K562 (cell line): ENCODE data around the gene CCDC85B. TPM values are rescaled to one million over a fixed set of nuclear protein-coding genes. Genes with fewer than 3 reads are reported as not detected.
A peak's percentile ranks its signal among the peaks of the same experiment; 100 is the strongest.

Source experiments
- CHD2 ChIP-seq: IDR thresholded peaks from 2 replicates; pipeline ENCODE4 v1.6.1; 2011; ENCODE audit warnings: low read depth, low read length
- CXXC5 ChIP-seq: fragments of 250-450 bp; sonication (Bioruptor Pico); IDR thresholded peaks from 2 replicates; pipeline ENCODE4 v1.8.0; 2022; ENCODE audit warnings: inconsistent platforms, mild to moderate bottlenecking, moderate library complexity
- FIP1L1 ChIP-seq: fragments of 200-400 bp; formaldehyde crosslinking; IDR thresholded peaks from 2 replicates; pipeline ENCODE4 v1.6.1; 2018; ENCODE audit warnings: mild to moderate bottlenecking, low read depth, low read length; ENCODE audit not compliant: poor library complexity, severe bottlenecking
- HMG20A ChIP-seq: fragments of 450-650 bp; formaldehyde crosslinking; conservative IDR thresholded peaks from 2 replicates; pipeline ENCODE4 v1.4.0; 2020; ENCODE audit warnings: mild to moderate bottlenecking, mixed read lengths
- KDM2B ChIP-seq: fragments of 250-450 bp; sonication (Bioruptor Pico); IDR thresholded peaks from 2 replicates; pipeline ENCODE4 v1.8.0; 2021; ENCODE audit warnings: mild to moderate bottlenecking, moderate library complexity
- RHOXF2B ChIP-seq: fragments of 250-450 bp; sonication (Bioruptor Pico); conservative IDR thresholded peaks from 2 replicates; pipeline ENCODE4 v1.5.1; 2021
- ZNF263 ChIP-seq: sonication (generic); formaldehyde crosslinking; IDR thresholded peaks from 2 replicates; pipeline ENCODE4 v1.8.0; 2022; ENCODE audit warnings: mild to moderate bottlenecking, missing genetic modification reagents, borderline replicate concordance
- ZNF57 ChIP-seq: fragments of 450-650 bp; formaldehyde crosslinking; IDR thresholded peaks from 2 replicates; pipeline ENCODE4 v1.4.0; 2020; ENCODE audit warnings: mild to moderate bottlenecking, moderate library complexity
- polyA plus RNA-seq, 8 experiments: library from polyadenylated mRNA; depleted of rRNA in 4 of 8; stranded (reverse) in 5 of 8; unstranded in 3 of 8; fragments of >200 nt; fragmentation: Nextera tagmentation in 2 of 8; fragmentation: Illumina TruSeq in 1 of 8; extraction: Ambion mirVana in 2 of 8; extraction: Trizol in 1 of 8; gene quantifications; 2 replicates each; pipeline versions ENCODE4 v1.2.1 to v1.2.3, GENCODE V29; 2011 to 2014; ENCODE audit warnings: inconsistent platforms in 1 of 8, missing spikeins in 1 of 8
- total RNA-seq, 7 experiments: library from RNA; depleted of rRNA in 6 of 7; stranded (reverse); fragments of >200 nt in 6 of 7; fragmentation: Illumina TruSeq in 2 of 7; extraction: Trizol in 2 of 7; gene quantifications; 2 replicates each; pipeline versions ENCODE4 v1.2.1 to v1.2.3, GENCODE V29; 2011 to 2021; ENCODE audit warnings: low replicate concordance in 1 of 7
- TF ChIP-seq, protein P1 (sequence below): sonication (generic); IDR thresholded peaks from 2 replicates; pipeline ENCODE4 v1.6.1; 2016
- TF ChIP-seq, protein P2 (sequence below): fragments of 450-650 bp; formaldehyde crosslinking; IDR thresholded peaks from 2 replicates; pipeline ENCODE4 v1.4.0; 2020; ENCODE audit warnings: mild to moderate bottlenecking, moderate library complexity
- TF ChIP-seq, protein P3 (sequence below): fragments of 450-650 bp; formaldehyde crosslinking; IDR thresholded peaks from 2 replicates; pipeline ENCODE4 v1.4.0; 2020; ENCODE audit warnings: mild to moderate bottlenecking, moderate library complexity
- TF ChIP-seq, protein P4 (sequence below), 2 experiments: IDR thresholded peaks; 2 replicates each; pipeline ENCODE4 v1.6.1; 2011; ENCODE audit warnings: borderline replicate concordance in 1 of 2, control low read depth in 1 of 2, low read depth in 1 of 2, low read length in 1 of 2, mild to moderate bottlenecking in 1 of 2, mixed read lengths in 1 of 2, moderate library complexity in 1 of 2; ENCODE audit not compliant: insufficient read depth in 1 of 2, insufficient read length in 1 of 2, poor library complexity in 1 of 2, severe bottlenecking in 1 of 2; ENCODE audit errors: extremely low read depth in 1 of 2
- TF ChIP-seq, protein P5 (sequence below): fragments of 250-450 bp; sonication (Bioruptor Pico); IDR thresholded peaks from 2 replicates; pipeline ENCODE4 v1.8.0; 2022; ENCODE audit warnings: moderate library complexity, mild to moderate bottlenecking, inconsistent platforms
- TF ChIP-seq, protein P6 (sequence below): fragments of 250-450 bp; sonication (Bioruptor Pico); IDR thresholded peaks from 2 replicates; pipeline ENCODE4 v1.8.0; 2021; ENCODE audit warnings: borderline replicate concordance, mild to moderate bottlenecking, moderate library complexity; ENCODE audit not compliant: poor library complexity, severe bottlenecking
- TF ChIP-seq, protein P7 (sequence below): fragments of 250-450 bp; sonication (Bioruptor Pico); IDR thresholded peaks from 2 replicates; pipeline ENCODE4 v1.9.0; 2021; ENCODE audit warnings: mild to moderate bottlenecking, inconsistent platforms

The CCDC85B gene
- total and polyA plus RNA-seq, 9 of the 15 experiments (the other 6 are each of a cell fraction or from before 2014, with no cell fraction given) = 0.14 to 138 (median 6.2) TPM

DNA sequence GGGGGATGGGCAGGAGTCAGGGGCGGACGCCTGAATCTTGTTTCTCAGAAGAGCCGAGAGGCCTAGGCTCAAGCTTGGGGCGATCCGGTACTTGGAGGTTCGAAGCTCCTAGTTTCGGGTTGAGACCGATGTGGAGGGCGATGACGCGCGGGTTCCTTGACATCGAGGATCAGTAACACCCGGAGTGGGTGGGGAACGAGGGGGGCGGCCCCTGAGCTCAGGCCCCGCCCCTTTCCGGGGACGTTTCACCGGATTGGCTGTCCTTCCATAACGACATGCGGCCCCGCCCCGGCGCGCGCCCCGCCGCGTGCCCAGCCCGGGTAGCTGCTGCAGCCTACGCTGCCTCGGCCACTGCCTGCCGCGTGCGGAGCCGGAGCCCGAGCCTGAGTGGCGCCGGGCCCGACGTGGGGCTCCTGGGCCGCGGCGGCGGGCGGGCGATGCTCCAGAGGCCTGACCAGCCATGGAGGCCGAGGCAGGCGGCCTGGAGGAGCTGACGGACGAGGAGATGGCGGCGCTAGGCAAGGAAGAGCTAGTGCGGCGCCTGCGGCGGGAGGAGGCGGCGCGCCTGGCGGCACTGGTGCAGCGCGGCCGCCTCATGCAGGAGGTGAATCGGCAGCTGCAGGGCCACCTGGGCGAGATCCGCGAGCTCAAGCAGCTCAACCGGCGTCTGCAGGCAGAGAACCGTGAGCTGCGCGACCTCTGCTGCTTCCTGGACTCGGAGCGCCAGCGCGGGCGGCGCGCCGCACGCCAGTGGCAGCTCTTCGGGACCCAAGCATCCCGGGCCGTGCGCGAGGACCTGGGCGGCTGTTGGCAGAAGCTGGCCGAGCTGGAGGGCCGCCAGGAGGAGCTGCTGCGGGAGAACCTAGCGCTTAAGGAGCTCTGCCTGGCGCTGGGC, at the start of gene CCDC85B (continued):
- TF ChIP-seq, protein P1, sequence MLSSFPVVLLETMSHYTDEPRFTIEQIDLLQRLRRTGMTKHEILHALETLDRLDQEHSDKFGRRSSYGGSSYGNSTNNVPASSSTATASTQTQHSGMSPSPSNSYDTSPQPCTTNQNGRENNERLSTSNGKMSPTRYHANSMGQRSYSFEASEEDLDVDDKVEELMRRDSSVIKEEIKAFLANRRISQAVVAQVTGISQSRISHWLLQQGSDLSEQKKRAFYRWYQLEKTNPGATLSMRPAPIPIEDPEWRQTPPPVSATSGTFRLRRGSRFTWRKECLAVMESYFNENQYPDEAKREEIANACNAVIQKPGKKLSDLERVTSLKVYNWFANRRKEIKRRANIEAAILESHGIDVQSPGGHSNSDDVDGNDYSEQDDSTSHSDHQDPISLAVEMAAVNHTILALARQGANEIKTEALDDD = no peak
- TF ChIP-seq HMG20A (CRISPR knock-in tag) = no peak
- TF ChIP-seq, protein P2, sequence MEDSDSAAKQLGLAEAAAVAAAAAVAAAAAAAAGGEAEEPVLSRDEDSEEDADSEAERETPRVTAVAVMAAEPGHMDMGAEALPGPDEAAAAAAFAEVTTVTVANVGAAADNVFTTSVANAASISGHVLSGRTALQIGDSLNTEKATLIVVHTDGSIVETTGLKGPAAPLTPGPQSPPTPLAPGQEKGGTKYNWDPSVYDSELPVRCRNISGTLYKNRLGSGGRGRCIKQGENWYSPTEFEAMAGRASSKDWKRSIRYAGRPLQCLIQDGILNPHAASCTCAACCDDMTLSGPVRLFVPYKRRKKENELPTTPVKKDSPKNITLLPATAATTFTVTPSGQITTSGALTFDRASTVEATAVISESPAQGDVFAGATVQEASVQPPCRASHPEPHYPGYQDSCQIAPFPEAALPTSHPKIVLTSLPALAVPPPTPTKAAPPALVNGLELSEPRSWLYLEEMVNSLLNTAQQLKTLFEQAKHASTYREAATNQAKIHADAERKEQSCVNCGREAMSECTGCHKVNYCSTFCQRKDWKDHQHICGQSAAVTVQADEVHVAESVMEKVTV (CRISPR knock-in tag) = 0 out of 2 replicates have a peak, but pooled peaks have one; percentile 10
- peak; percentile 21; the same call in 1 of the 2 replicates for TF ChIP-seq CHD2
- TF ChIP-seq, protein P3, sequence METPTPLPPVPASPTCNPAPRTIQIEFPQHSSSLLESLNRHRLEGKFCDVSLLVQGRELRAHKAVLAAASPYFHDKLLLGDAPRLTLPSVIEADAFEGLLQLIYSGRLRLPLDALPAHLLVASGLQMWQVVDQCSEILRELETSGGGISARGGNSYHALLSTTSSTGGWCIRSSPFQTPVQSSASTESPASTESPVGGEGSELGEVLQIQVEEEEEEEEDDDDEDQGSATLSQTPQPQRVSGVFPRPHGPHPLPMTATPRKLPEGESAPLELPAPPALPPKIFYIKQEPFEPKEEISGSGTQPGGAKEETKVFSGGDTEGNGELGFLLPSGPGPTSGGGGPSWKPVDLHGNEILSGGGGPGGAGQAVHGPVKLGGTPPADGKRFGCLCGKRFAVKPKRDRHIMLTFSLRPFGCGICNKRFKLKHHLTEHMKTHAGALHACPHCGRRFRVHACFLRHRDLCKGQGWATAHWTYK (CRISPR knock-in tag) = peak; percentile 77; the same call in 1 of the 2 replicates
- no peak for TF ChIP-seq RHOXF2B (CRISPR knock-in tag)
- TF ChIP-seq, protein P4, sequence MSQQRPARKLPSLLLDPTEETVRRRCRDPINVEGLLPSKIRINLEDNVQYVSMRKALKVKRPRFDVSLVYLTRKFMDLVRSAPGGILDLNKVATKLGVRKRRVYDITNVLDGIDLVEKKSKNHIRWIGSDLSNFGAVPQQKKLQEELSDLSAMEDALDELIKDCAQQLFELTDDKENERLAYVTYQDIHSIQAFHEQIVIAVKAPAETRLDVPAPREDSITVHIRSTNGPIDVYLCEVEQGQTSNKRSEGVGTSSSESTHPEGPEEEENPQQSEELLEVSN (IDR thresholded peaks at IDR 0.05; ENCODE audit: borderline replicate concordance in 1 of 2, extremely low read depth in 1 of 2, insufficient read depth in 1 of 2, insufficient read length in 1 of 2, low read depth in 1 of 2, low read length in 1 of 2, poor library complexity in 1 of 2, severe bottlenecking in 1 of 2) = peak; percentile 80 to 98
- TF ChIP-seq, protein P5, sequence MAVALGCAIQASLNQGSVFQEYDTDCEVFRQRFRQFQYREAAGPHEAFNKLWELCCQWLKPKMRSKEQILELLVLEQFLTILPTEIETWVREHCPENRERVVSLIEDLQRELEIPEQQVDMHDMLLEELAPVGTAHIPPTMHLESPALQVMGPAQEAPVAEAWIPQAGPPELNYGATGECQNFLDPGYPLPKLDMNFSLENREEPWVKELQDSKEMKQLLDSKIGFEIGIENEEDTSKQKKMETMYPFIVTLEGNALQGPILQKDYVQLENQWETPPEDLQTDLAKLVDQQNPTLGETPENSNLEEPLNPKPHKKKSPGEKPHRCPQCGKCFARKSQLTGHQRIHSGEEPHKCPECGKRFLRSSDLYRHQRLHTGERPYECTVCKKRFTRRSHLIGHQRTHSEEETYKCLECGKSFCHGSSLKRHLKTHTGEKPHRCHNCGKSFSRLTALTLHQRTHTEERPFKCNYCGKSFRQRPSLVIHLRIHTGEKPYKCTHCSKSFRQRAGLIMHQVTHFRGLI = 0 out of 2 replicates have a peak, but pooled peaks have one; percentile 19
- TF ChIP-seq, protein P6, sequence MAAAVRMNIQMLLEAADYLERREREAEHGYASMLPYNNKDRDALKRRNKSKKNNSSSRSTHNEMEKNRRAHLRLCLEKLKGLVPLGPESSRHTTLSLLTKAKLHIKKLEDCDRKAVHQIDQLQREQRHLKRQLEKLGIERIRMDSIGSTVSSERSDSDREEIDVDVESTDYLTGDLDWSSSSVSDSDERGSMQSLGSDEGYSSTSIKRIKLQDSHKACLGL (CRISPR knock-in tag) = peak; percentile 55
- peak; percentile 100 for TF ChIP-seq FIP1L1
- TF ChIP-seq KDM2B (CRISPR knock-in tag) = peak; percentile 5; the same call in 1 of the 2 replicates
- peak; percentile 94 for TF ChIP-seq CXXC5 (CRISPR knock-in tag)
- peak; percentile 28; the same call in 1 of the 2 replicates for TF ChIP-seq ZNF263 (CRISPR knock-in tag)
- 0 out of 2 replicates have a peak, but pooled peaks have one; percentile 2 for TF ChIP-seq ZNF57 (CRISPR knock-in tag)
- TF ChIP-seq, protein P7, sequence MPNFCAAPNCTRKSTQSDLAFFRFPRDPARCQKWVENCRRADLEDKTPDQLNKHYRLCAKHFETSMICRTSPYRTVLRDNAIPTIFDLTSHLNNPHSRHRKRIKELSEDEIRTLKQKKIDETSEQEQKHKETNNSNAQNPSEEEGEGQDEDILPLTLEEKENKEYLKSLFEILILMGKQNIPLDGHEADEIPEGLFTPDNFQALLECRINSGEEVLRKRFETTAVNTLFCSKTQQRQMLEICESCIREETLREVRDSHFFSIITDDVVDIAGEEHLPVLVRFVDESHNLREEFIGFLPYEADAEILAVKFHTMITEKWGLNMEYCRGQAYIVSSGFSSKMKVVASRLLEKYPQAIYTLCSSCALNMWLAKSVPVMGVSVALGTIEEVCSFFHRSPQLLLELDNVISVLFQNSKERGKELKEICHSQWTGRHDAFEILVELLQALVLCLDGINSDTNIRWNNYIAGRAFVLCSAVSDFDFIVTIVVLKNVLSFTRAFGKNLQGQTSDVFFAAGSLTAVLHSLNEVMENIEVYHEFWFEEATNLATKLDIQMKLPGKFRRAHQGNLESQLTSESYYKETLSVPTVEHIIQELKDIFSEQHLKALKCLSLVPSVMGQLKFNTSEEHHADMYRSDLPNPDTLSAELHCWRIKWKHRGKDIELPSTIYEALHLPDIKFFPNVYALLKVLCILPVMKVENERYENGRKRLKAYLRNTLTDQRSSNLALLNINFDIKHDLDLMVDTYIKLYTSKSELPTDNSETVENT = peak; percentile 77
